HepG2 (cell line): Measurements from ENCODE around the gene PRSS38. TPM values are rescaled to one million over a fixed set of nuclear protein-coding genes. Genes with fewer than 3 reads are reported as not detected.

Experiments
- MLXIP ChIP-seq: sonication (generic); formaldehyde crosslinking; IDR thresholded peaks from 2 replicates; pipeline ENCODE4 v1.9.0; 2021; ENCODE audit warnings: missing genetic modification reagents, borderline replicate concordance
- SNAPC2 ChIP-seq: sonication (generic); formaldehyde crosslinking; IDR thresholded peaks from 2 replicates; pipeline ENCODE4 v1.8.1; 2022; ENCODE audit warnings: mild to moderate bottlenecking, missing genetic modification reagents
- THAP9 ChIP-seq: sonication (generic); formaldehyde crosslinking; IDR thresholded peaks from 2 replicates; pipeline ENCODE4; 2020; ENCODE audit warnings: missing genetic modification reagents, mild to moderate bottlenecking, borderline replicate concordance
- ZBTB38 ChIP-seq: sonication (generic); formaldehyde crosslinking; IDR thresholded peaks from 2 replicates; pipeline ENCODE4 v1.5.1; 2020; ENCODE audit warnings: mild to moderate bottlenecking, missing genetic modification reagents
- ZNF121 ChIP-seq: sonication (generic); formaldehyde crosslinking; IDR thresholded peaks from 2 replicates; pipeline ENCODE4 v1.5.0; 2020; ENCODE audit warnings: mild to moderate bottlenecking, missing genetic modification reagents
- ZNF230 ChIP-seq: sonication (generic); formaldehyde crosslinking; IDR thresholded peaks from 2 replicates; pipeline ENCODE4 v1.4.0; 2020; ENCODE audit warnings: mild to moderate bottlenecking, missing genetic modification reagents
- polyA plus RNA-seq, 8 experiments: library from polyadenylated mRNA; depleted of rRNA in 3 of 8; stranded (reverse) in 7 of 8; unstranded in 1 of 8; fragments of >200 nt; fragmentation: Illumina TruSeq in 4 of 8; extraction: Trizol in 4 of 8; gene quantifications; 2 replicates each; pipeline versions ENCODE4 v1.2.1 to v1.2.3, GENCODE V29; 2011 to 2016; ENCODE audit warnings: low read depth in 4 of 8, missing spikeins in 1 of 8, mixed read lengths in 1 of 8; ENCODE audit not compliant: insufficient read depth in 1 of 8
- total RNA-seq, 5 experiments: library from RNA; depleted of rRNA; stranded (reverse); fragments of >200 nt; fragmentation: Illumina TruSeq; extraction: Trizol; gene quantifications; 2 replicates each; pipeline ENCODE4 v1.2.3, GENCODE V29; 2016; ENCODE audit warnings: low read depth in 1 of 5

PRSS38 gene
- total and polyA plus RNA-seq, 2 of the 13 experiments (the other 11 are each of a cell fraction or from before 2014, with no cell fraction given) = not detected

- TF ChIP-seq THAP9 (CRISPR knock-in tag) (no peak), SNAPC2 (no peak), ZNF121 (CRISPR knock-in tag) (no peak), ZNF230 (no peak), MLXIP (CRISPR knock-in tag) (no peak), ZBTB38 (CRISPR knock-in tag) (no peak)
These were observed 75.2 kb downstream of the PRSS38 start (continued) for GRCh38 chr1:227890451-227891222.
